ENCODE measurements around the gene ATPAF2.

- no peak for TF ChIP-seq POLR2A (IDR thresholded peaks at IDR 0.05)
- no peak for TF ChIP-seq POLR2AphosphoS5 (IDR thresholded peaks at IDR 0.05)
These were observed 59.2 kb downstream of the ATPAF2 start for GRCh38 chr17:17979778-17980177.

Data from spleen (tissue), 3 donors.